Activated CD8-positive, alpha-beta T cell treated with anti-CD3 and anti-CD28 coated beads for 36 hours (primary cell): ENCODE measurements around the gene EPS15. TPM values are rescaled to one million over a fixed set of nuclear protein-coding genes. Genes with fewer than 3 reads are reported as not detected.

Experiments used
- ATAC-seq: fragments of 200-7000 bp; cut with Tn5 transposase; one replicate; pipeline ENCODE4 v1.10.0; 2021; ENCODE audit warnings: mild to moderate bottlenecking, moderate library complexity
- CTCF ChIA-PET: fragments of 350-600 bp; sonication (Branson Sonifier 250); formaldehyde crosslinking; loops from one replicate; lab custom pipeline; 2021; ENCODE audit warnings: antibody characterized with exemption; lab: Charles Lee
- POLR2A ChIA-PET: fragments of 350-600 bp; sonication (Branson Sonifier 250); formaldehyde crosslinking; loops from one replicate; lab custom pipeline; 2021; ENCODE audit warnings: antibody characterized with exemption; lab: Charles Lee
- DNase-seq: peaks from one replicate; pipeline ENCODE4 v3.0.0-alpha.2; 2020
- H3K27ac Mint-ChIP-seq: one replicate; pipeline ENCODE4 v1.8.0; 2021; ENCODE audit warnings: mild to moderate bottlenecking, mixed read lengths
- H3K27me3 Mint-ChIP-seq: one replicate; pipeline ENCODE4 v1.8.0; 2021; ENCODE audit warnings: mixed read lengths
- H3K36me3 Mint-ChIP-seq: one replicate; pipeline ENCODE4 v1.8.0; 2021; ENCODE audit warnings: low read depth, mixed read lengths
- H3K4me1 Mint-ChIP-seq: one replicate; pipeline ENCODE4 v1.8.0; 2021; ENCODE audit warnings: low read depth, mixed read lengths
- H3K4me3 Mint-ChIP-seq: one replicate; pipeline ENCODE4 v1.8.0; 2021; ENCODE audit warnings: mild to moderate bottlenecking, moderate library complexity, mixed read lengths
- H3K9me3 Mint-ChIP-seq: one replicate; pipeline ENCODE4 v1.8.0; 2021; ENCODE audit warnings: mixed read lengths
- CTCF ChIP-seq: fragments of 200-600 bp; IDR thresholded peaks from one replicate; pipeline ENCODE4 v1.8.0; 2022; ENCODE audit warnings: antibody characterized with exemption, mild to moderate bottlenecking
- intact Hi-C: fragments of 100-400 bp; cut with micrococcal nuclease; formaldehyde crosslinking; loops from one replicate; pipeline ENCODE4 v1.10.0; 2022
- total RNA-seq, 2 experiments: library from RNA; stranded (reverse); gene quantifications; one replicate each; pipeline ENCODE4 v1.2.3, GENCODE V29; 2021

The EPS15 gene
- total RNA-seq, 2 experiments from 2014 or later = 56.6 to 63.6 TPM

- H3K4me1 Mint-ChIP-seq = peaks cover 24% of the 10 kb centered on the region
- DNase-seq (no peak), ATAC-seq (no peak)
- H3K4me3 Mint-ChIP-seq = no peak overlapping the region
- no peaks in the 10 kb centered on the region for H3K9me3 Mint-ChIP-seq
- peak overlapping the region; percentile 65 for H3K27ac Mint-ChIP-seq
- no peak for TF ChIP-seq CTCF
- H3K36me3 Mint-ChIP-seq = no peaks in the 10 kb centered on the region
- no peaks in the 10 kb centered on the region for H3K27me3 Mint-ChIP-seq
- intact Hi-C loops = loop anchor here (5.0 kb wide), 1 partner anchor 62 kb away; no protein-coding TSS in a partner anchor
- ChIA-PET CTCF (no interaction called here), POLR2A (no interaction called here)
These were observed 214.7 kb downstream of the EPS15 start for GRCh38 chr1:51304360-51304759.

Other genes starting within 250 kb of the EPS15 start
- under 1 TPM in 1 of 2 experiments, not detected in 1; 0.50 TPM for gene TTC39A, start 188.7 kb downstream of the EPS15 start, total RNA-seq
- 10 to 100 TPM; 51.1 to 56.1 TPM for gene OSBPL9, start 97.8 kb upstream of the EPS15 start, total RNA-seq